ENCODE data around the gene CDK9.
A peak's percentile ranks its signal among the peaks of the same experiment; 100 is the strongest.

Gene CDK9

GRCh38 chr9:127816728-127817127 lies 30.9 kb downstream of the CDK9 start:
- Mint-ChIP-seq H3K9me3 (no peaks in the 10 kb centered on the region), H3K4me1 (peaks cover 18% of the 10 kb centered on the region), H3K4me3 (no peak overlapping the region), H3K27me3 (ENCODE audit: low read depth) (no peaks in the 10 kb centered on the region), H3K27ac (peak overlapping the region; percentile 76 to 92 (median 79)), H3K36me3 (ENCODE audit: low read depth) (peaks cover 8% of the 10 kb centered on the region)
- no peak for TF ChIP-seq CTCF (IDR thresholded peaks at IDR 0.05; ENCODE audit: unreplicated experiment in 3 of 3)

- Mint-ChIP-seq H3K4me1 (peaks cover 23% of the 10 kb centered on the region), H3K9me3 (no peaks in the 10 kb centered on the region), H3K27ac (peak overlapping the region; percentile 76 to 92 (median 79)), H3K36me3 (ENCODE audit: low read depth) (peaks cover 4% of the 10 kb centered on the region), H3K27me3 (ENCODE audit: low read depth) (no peaks in the 10 kb centered on the region), H3K4me3 (no peak overlapping the region)
- no peak for TF ChIP-seq CTCF (IDR thresholded peaks at IDR 0.05; ENCODE audit: unreplicated experiment in 3 of 3)
These were observed 32.1 kb downstream of the CDK9 start for GRCh38 chr9:127817881-127818434.

GRCh38 chr9:127818574-127818973 lies 32.7 kb downstream of the CDK9 start:
- Mint-ChIP-seq H3K9me3 (no peaks in the 10 kb centered on the region), H3K27ac (peak overlapping the region in 1 of 3 experiments; percentile 92), H3K36me3 (ENCODE audit: low read depth) (peaks cover 4% of the 10 kb centered on the region), H3K4me3 (no peak overlapping the region), H3K27me3 (ENCODE audit: low read depth) (no peaks in the 10 kb centered on the region), H3K4me1 (peaks cover 23% of the 10 kb centered on the region)
- no peak for TF ChIP-seq CTCF (IDR thresholded peaks at IDR 0.05; ENCODE audit: unreplicated experiment in 3 of 3)

- Mint-ChIP-seq H3K36me3 (ENCODE audit: low read depth) (peaks cover 4% of the 10 kb centered on the region), H3K27me3 (ENCODE audit: low read depth) (peaks cover 3% of the 10 kb centered on the region), H3K4me3 (no peak overlapping the region), H3K9me3 (no peaks in the 10 kb centered on the region), H3K4me1 (peaks cover 34% of the 10 kb centered on the region), H3K27ac (no peak overlapping the region)
- no peak for TF ChIP-seq CTCF (IDR thresholded peaks at IDR 0.05; ENCODE audit: unreplicated experiment in 3 of 3)
These were observed 36.3 kb downstream of the CDK9 start for GRCh38 chr9:127822108-127822507.

- H3K27me3 Mint-ChIP-seq (ENCODE audit: low read depth), result peaks cover 3% of the 10 kb centered on the region
- peak; percentile 37 to 63 (median 47) for TF ChIP-seq CTCF (IDR thresholded peaks at IDR 0.05; ENCODE audit: unreplicated experiment in 3 of 3)
- H3K9me3 Mint-ChIP-seq, result no peaks in the 10 kb centered on the region
- peaks cover 42% of the 10 kb centered on the region for H3K4me1 Mint-ChIP-seq
- peak overlapping the region in 1 of 3 experiments; percentile 21 for H3K4me3 Mint-ChIP-seq
- peak overlapping the region in 2 of 3 experiments; percentile 25 to 35 for H3K27ac Mint-ChIP-seq
- no peaks in the 10 kb centered on the region for H3K36me3 Mint-ChIP-seq (ENCODE audit: low read depth)
These were observed 39.7 kb downstream of the CDK9 start for GRCh38 chr9:127825319-127826051.

All from nephron (organoid).